ENCODE measurements around the gene MYOT. TPM values are rescaled to one million over a fixed set of nuclear protein-coding genes. Genes with fewer than 3 reads are reported as not detected.

The MYOT gene
- total RNA-seq, 1 donor from 2014 or later: not detected

DNA sequence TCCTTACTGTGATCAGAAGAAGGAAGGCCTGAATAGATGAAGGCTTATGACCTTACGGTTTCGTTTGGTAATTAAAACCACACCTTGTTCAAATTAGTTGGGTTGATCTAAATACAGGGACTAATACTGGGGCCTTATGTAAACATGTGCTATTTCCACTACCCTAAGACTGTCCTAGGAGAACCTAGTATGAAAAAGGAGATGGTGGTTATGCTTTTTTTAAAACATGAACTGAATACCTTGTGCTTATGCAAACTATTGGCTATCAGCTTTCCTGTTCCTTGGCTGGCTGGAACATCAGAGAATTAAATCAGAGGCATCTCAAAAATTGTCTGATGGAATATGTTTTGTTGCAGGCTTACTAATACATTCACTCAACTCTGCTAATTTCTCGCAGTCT, 3.9 kb downstream of the MYOT start:
- peaks cover 64% of the 10 kb centered on the region for H3K27me3 Mint-ChIP-seq (ENCODE audit: unreplicated experiment)
- TF ChIP-seq, protein P1, sequence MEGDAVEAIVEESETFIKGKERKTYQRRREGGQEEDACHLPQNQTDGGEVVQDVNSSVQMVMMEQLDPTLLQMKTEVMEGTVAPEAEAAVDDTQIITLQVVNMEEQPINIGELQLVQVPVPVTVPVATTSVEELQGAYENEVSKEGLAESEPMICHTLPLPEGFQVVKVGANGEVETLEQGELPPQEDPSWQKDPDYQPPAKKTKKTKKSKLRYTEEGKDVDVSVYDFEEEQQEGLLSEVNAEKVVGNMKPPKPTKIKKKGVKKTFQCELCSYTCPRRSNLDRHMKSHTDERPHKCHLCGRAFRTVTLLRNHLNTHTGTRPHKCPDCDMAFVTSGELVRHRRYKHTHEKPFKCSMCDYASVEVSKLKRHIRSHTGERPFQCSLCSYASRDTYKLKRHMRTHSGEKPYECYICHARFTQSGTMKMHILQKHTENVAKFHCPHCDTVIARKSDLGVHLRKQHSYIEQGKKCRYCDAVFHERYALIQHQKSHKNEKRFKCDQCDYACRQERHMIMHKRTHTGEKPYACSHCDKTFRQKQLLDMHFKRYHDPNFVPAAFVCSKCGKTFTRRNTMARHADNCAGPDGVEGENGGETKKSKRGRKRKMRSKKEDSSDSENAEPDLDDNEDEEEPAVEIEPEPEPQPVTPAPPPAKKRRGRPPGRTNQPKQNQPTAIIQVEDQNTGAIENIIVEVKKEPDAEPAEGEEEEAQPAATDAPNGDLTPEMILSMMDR (IDR thresholded peaks at IDR 0.05): no peak
- H3K36me3 Mint-ChIP-seq (ENCODE audit: unreplicated experiment): no peaks in the 10 kb centered on the region
- no peak overlapping the region for H3K27ac Mint-ChIP-seq (ENCODE audit: unreplicated experiment)
- H3K9me3 Mint-ChIP-seq (ENCODE audit: unreplicated experiment): no peaks in the 10 kb centered on the region
- no peak for DNase-seq (ENCODE audit: extremely low spot score, unreplicated experiment)
- no peaks in the 10 kb centered on the region for H3K4me1 Mint-ChIP-seq (ENCODE audit: unreplicated experiment)
- no peak overlapping the region for H3K4me3 Mint-ChIP-seq (ENCODE audit: unreplicated experiment)

DNA sequence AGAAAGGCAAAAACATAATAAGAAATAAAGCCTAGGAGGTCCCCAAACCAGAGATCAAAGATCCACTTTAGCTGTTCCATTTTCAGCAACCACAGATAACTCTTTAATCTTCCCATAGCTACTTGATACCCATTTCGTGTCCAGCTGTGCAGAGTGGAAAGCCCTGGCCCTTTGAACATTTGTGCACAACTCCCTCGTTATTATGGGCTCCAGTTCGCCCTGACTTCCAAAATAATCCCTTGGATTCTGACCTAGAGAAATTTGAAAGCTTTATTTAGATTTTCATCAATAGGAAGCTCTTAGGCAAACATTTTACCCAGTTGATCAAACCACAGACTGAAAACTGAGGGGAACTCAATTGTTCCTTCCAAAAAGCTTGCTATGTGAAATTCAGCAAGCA, 4.8 kb downstream of the MYOT start:
- no peak overlapping the region for H3K27ac Mint-ChIP-seq (ENCODE audit: unreplicated experiment)
- H3K27me3 Mint-ChIP-seq (ENCODE audit: unreplicated experiment): peaks cover 57% of the 10 kb centered on the region
- TF ChIP-seq, protein P1 (IDR thresholded peaks at IDR 0.05): no peak
- no peaks in the 10 kb centered on the region for H3K9me3 Mint-ChIP-seq (ENCODE audit: unreplicated experiment)
- H3K36me3 Mint-ChIP-seq (ENCODE audit: unreplicated experiment): no peaks in the 10 kb centered on the region
- no peaks in the 10 kb centered on the region for H3K4me1 Mint-ChIP-seq (ENCODE audit: unreplicated experiment)
- H3K4me3 Mint-ChIP-seq (ENCODE audit: unreplicated experiment): no peak overlapping the region
- DNase-seq (ENCODE audit: extremely low spot score, unreplicated experiment): no peak

DNA sequence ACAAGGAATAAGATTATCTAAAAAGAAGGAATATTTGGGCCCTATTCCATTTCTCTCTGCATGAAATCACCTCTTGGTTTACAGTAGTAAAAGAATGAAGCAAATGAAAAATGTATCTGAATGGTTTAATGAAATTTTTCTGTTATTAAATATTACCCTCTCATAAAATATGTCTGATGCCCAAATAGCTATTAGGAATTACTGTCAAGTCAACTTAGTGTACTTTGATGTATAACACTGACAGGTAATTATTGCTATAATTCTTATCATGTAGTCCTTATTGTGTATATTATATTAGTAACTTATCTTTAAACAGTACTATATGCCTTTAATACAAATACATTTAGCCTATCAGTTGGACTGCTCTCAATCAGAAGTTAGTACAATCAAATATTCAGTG, 8.4 kb downstream of the MYOT start:
- TF ChIP-seq, protein P1 (IDR thresholded peaks at IDR 0.05): no peak
- Mint-ChIP-seq H3K4me3 (ENCODE audit: unreplicated experiment) (no peak overlapping the region), H3K27ac (ENCODE audit: unreplicated experiment) (no peak overlapping the region), H3K27me3 (ENCODE audit: unreplicated experiment) (peaks cover 37% of the 10 kb centered on the region), H3K36me3 (ENCODE audit: unreplicated experiment) (no peaks in the 10 kb centered on the region), H3K4me1 (ENCODE audit: unreplicated experiment) (no peaks in the 10 kb centered on the region), H3K9me3 (ENCODE audit: unreplicated experiment) (no peaks in the 10 kb centered on the region)
- DNase-seq (ENCODE audit: extremely low spot score, unreplicated experiment): no peak

DNA sequence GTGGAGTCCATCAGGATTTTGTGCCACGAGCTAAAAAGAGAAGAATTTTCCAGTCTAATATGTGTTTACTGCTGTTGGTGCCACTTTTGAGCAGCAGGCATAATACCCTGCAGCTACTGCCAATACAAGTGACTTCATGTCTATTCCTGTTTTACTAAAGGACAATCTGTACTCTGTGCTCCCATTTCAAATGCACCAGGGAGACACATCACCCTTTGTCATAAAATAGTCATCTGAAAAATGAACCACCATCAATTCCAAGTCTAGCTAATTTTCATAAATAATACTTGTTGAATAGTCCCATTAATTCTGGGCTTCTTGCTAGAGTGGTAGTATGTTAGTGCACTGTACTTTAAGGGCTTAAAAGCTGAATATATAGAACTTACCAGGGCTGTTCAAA, 12.7 kb downstream of the MYOT start:
- TF ChIP-seq, protein P1 (IDR thresholded peaks at IDR 0.05): no peak
- DNase-seq (ENCODE audit: extremely low spot score, unreplicated experiment): no peak
- Mint-ChIP-seq H3K27ac (ENCODE audit: unreplicated experiment) (no peak overlapping the region), H3K27me3 (ENCODE audit: unreplicated experiment) (peaks cover 20% of the 10 kb centered on the region), H3K36me3 (ENCODE audit: unreplicated experiment) (no peaks in the 10 kb centered on the region), H3K4me1 (ENCODE audit: unreplicated experiment) (no peaks in the 10 kb centered on the region), H3K4me3 (ENCODE audit: unreplicated experiment) (no peak overlapping the region), H3K9me3 (ENCODE audit: unreplicated experiment) (no peaks in the 10 kb centered on the region)

DNA sequence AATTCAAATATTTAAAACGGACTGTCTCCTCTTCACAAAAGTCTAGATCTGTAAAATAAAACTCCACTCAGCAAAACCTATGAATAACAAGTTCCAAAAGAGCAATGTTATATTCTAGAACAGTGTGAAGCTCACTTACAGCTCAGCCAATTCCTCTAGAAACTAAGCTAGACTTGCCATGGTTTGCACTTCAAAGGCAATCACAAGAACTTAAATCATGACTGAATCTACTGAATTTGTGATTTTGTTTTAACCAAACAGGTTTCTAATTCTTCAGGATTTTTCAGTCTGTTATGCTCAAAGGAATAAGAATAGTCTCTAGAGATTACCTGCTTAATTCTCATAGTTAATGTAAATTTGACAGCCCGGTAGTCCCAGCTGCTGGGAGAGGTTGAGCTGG, 20.2 kb downstream of the MYOT start:
- Mint-ChIP-seq H3K27ac (ENCODE audit: unreplicated experiment) (no peak overlapping the region), H3K36me3 (ENCODE audit: unreplicated experiment) (no peaks in the 10 kb centered on the region), H3K9me3 (ENCODE audit: unreplicated experiment) (no peaks in the 10 kb centered on the region), H3K4me3 (ENCODE audit: unreplicated experiment) (no peak overlapping the region), H3K4me1 (ENCODE audit: unreplicated experiment) (peaks cover 4% of the 10 kb centered on the region), H3K27me3 (ENCODE audit: unreplicated experiment) (peaks cover 5% of the 10 kb centered on the region)
- TF ChIP-seq, protein P1 (IDR thresholded peaks at IDR 0.05): no peak
- DNase-seq (ENCODE audit: extremely low spot score, unreplicated experiment): no peak

Data from osteocyte (in vitro differentiated cells).